ENCODE measurements around the gene TMEM150C.

- TF ChIP-seq POLR2AphosphoS5 (IDR thresholded peaks at IDR 0.05; ENCODE audit: low read depth, low read length) (no peak), TAF1 (IDR thresholded peaks at IDR 0.05; ENCODE audit: borderline replicate concordance, insufficient read depth, low read length) (no peak), SIN3A (IDR thresholded peaks at IDR 0.05; ENCODE audit: borderline replicate concordance, insufficient read depth, low read length) (no peak)
Observed at GRCh38 chr4:82489076-82489475, 72.7 kb downstream of the TMEM150C start.
